ENCODE data around the gene C11orf21. TPM values are rescaled to one million over a fixed set of nuclear protein-coding genes. Genes with fewer than 3 reads are reported as not detected.

Gene C11orf21
- total and polyA plus RNA-seq, 2 donors (not counting 1 experiment from before 2014, with no cell fraction given) = under 0.01 TPM; not detected in 1

DNA sequence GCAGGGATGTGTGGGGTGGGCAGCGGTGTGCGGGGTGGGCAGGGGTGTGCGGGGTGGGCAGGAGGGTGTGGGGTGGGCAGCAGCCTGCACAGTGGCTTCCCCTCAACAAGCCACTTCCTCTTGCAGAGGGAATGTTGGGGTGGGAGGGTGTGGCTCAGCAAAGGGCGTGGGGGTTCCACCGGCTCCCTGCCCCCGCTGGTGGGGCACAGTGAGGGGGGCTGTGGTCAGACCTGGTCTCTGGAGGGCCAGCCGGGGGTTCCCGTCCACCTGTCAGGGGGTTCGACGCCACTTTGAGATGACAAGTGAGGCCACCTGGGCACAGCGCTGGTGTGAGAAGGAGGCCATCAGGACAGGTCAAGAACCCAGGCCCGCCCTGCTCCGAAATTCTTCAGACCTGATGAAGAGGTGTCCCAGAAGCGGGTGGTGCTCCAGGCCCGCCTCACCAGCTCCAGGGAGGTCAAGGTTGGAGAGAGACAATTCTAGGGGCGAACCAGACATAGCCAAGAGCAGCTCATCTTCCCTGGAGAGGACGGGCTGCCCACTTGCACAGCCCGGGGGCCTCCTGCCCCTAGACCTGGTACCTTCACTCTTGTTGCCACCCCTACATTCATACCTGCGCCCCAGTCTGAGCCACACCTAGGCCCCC lies 1.3 kb downstream of the C11orf21 start:
- Histone ChIP-seq H2AFZ (ENCODE audit: low read length) (no peak overlapping the region), H3K9me3 (ENCODE audit: control insufficient read depth, insufficient read depth, low read depth, low read length) (no peaks in the 10 kb centered on the region), H3K9ac (ENCODE audit: insufficient read depth, low read length) (no peak overlapping the region), H3K27ac (ENCODE audit: insufficient read depth, low read length) (no peak overlapping the region), H3K27me3 (ENCODE audit: control insufficient read depth, insufficient read depth, low read length) (no peaks in the 10 kb centered on the region), H3K79me2 (ENCODE audit: control insufficient read depth, insufficient read depth, low read length) (no peaks in the 10 kb centered on the region), H3K4me1 (ENCODE audit: control insufficient read depth, extremely low read depth, insufficient read depth, low read length) (no peaks in the 10 kb centered on the region), H4K20me1 (ENCODE audit: control insufficient read depth, extremely low read depth, insufficient read depth, low read length) (no peaks in the 10 kb centered on the region), H3K4me3 (replicated peaks in 1 of 4; ENCODE audit: control extremely low read depth in 1 of 4, insufficient read depth in 1 of 4, low read depth in 3 of 4, low read length in 4 of 4) (no peak overlapping the region), H3K4me2 (ENCODE audit: extremely low read depth, insufficient read depth, low read length) (no peak overlapping the region), H3K36me3 (ENCODE audit: control insufficient read depth, insufficient read depth, low read length) (no peaks in the 10 kb centered on the region)
- no peak for TF ChIP-seq EZH2 (IDR thresholded peaks at IDR 0.05; ENCODE audit: low read length, missing control alignments)
- TF ChIP-seq, protein P1, sequence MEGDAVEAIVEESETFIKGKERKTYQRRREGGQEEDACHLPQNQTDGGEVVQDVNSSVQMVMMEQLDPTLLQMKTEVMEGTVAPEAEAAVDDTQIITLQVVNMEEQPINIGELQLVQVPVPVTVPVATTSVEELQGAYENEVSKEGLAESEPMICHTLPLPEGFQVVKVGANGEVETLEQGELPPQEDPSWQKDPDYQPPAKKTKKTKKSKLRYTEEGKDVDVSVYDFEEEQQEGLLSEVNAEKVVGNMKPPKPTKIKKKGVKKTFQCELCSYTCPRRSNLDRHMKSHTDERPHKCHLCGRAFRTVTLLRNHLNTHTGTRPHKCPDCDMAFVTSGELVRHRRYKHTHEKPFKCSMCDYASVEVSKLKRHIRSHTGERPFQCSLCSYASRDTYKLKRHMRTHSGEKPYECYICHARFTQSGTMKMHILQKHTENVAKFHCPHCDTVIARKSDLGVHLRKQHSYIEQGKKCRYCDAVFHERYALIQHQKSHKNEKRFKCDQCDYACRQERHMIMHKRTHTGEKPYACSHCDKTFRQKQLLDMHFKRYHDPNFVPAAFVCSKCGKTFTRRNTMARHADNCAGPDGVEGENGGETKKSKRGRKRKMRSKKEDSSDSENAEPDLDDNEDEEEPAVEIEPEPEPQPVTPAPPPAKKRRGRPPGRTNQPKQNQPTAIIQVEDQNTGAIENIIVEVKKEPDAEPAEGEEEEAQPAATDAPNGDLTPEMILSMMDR (conservative IDR thresholded peaks at IDR 0.05 in 1 of 2, IDR thresholded peaks at IDR 0.05 in 1 of 2; ENCODE audit: low read depth in 1 of 2, low read length in 2 of 2) = no peak
- DNase-seq (ENCODE audit: low read depth in 2 of 2) = no peak

DNA sequence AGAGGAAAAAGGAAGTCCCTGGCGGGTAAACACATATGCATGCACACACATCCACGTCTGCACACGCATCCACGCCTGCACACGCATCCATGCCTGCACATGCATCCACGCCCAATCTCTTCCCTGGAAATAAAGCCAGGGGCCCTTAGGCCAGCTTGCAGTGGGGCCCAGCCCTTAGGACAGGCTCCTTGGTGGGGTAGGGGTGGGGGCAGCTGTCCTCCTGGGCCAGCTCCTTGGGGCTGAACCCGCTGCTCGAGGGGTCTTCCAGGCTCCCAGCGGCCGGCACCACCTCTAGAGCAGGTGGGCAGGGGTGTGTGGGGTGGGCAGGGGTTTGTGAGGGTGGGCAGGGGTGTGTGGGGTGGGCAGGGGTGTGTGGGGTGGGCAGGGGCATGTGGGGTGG lies 1.9 kb downstream of the C11orf21 start:
- Histone ChIP-seq H3K4me2 (ENCODE audit: extremely low read depth, insufficient read depth, low read length) (no peak overlapping the region), H3K27ac (ENCODE audit: insufficient read depth, low read length) (no peak overlapping the region), H4K20me1 (ENCODE audit: control insufficient read depth, extremely low read depth, insufficient read depth, low read length) (no peaks in the 10 kb centered on the region), H3K79me2 (ENCODE audit: control insufficient read depth, insufficient read depth, low read length) (no peaks in the 10 kb centered on the region), H3K9me3 (ENCODE audit: control insufficient read depth, insufficient read depth, low read depth, low read length) (no peaks in the 10 kb centered on the region), H3K4me3 (replicated peaks in 1 of 4; ENCODE audit: control extremely low read depth in 1 of 4, insufficient read depth in 1 of 4, low read depth in 3 of 4, low read length in 4 of 4) (no peak overlapping the region), H2AFZ (ENCODE audit: low read length) (no peak overlapping the region), H3K4me1 (ENCODE audit: control insufficient read depth, extremely low read depth, insufficient read depth, low read length) (no peaks in the 10 kb centered on the region), H3K27me3 (ENCODE audit: control insufficient read depth, insufficient read depth, low read length) (no peaks in the 10 kb centered on the region), H3K36me3 (ENCODE audit: control insufficient read depth, insufficient read depth, low read length) (no peaks in the 10 kb centered on the region), H3K9ac (ENCODE audit: insufficient read depth, low read length) (no peak overlapping the region)
- TF ChIP-seq EZH2 (IDR thresholded peaks at IDR 0.05; ENCODE audit: low read length, missing control alignments) = no peak
- TF ChIP-seq, protein P1 (conservative IDR thresholded peaks at IDR 0.05 in 1 of 2, IDR thresholded peaks at IDR 0.05 in 1 of 2; ENCODE audit: low read depth in 1 of 2, low read length in 2 of 2) = no peak
- no peak for DNase-seq (ENCODE audit: low read depth in 2 of 2)

DNA sequence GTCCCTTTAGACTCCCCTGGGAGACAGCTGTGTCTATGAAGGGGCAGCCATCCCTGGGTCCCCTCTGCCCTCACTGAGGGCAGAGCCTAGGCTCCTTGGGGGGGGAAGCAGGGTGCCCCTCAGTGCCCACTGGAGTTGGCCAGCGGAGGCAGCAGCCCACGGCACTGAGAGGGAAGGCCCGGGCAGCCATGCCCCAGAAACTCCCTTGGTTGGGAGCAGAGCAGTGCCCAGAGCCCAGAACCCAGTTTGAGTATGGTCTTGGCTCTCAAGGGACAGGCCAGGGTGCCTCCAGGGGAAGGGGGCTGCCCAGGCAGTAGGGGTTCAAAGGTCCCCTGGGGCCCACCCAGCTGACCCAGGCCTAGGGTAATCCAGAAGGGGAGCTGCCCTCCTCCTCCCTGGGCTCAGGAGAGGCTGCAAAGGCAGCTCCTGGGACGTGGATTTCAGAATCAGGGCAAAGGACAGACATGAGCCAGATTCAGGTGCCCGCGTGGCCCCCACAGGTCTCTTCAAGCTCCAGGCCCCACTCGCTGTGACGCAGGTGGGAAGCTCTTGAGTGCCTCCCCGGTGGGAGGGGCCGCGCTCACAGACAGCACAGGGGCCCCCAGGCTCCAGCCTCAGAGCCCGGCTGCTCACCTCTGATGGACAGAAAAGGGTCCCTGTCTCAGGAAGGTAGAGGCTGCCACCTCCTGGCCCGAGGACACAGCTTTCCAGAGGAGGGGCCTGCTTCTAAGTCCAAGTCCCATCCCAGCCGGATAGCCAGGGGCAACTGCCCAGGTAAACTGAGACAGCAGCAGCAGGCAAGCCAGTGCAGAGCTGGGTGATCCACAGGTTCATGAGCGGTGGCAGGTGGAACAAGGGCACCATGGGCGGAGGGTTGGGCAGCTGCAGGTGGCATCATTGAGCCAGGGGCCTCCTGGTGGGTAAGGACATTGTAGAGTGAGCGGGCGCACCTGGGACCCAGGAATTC lies 2.6 kb downstream of the C11orf21 start:
- no peaks in the 10 kb centered on the region for H3K9me3 ChIP-seq (ENCODE audit: control insufficient read depth, insufficient read depth, low read depth, low read length)
- TF ChIP-seq EZH2 (IDR thresholded peaks at IDR 0.05; ENCODE audit: low read length, missing control alignments) = no peak
- TF ChIP-seq, protein P1 (conservative IDR thresholded peaks at IDR 0.05 in 1 of 2, IDR thresholded peaks at IDR 0.05 in 1 of 2; ENCODE audit: low read depth in 1 of 2, low read length in 2 of 2) = peak in 1 of 2 donors; percentile 11
- no peak overlapping the region for H2AFZ ChIP-seq (ENCODE audit: low read length)
- DNase-seq (ENCODE audit: low read depth in 2 of 2) = no peak
- no peaks in the 10 kb centered on the region for H4K20me1 ChIP-seq (ENCODE audit: control insufficient read depth, extremely low read depth, insufficient read depth, low read length)
- no peaks in the 10 kb centered on the region for H3K4me1 ChIP-seq (ENCODE audit: control insufficient read depth, extremely low read depth, insufficient read depth, low read length)
- no peaks in the 10 kb centered on the region for H3K36me3 ChIP-seq (ENCODE audit: control insufficient read depth, insufficient read depth, low read length)
- no peaks in the 10 kb centered on the region for H3K27me3 ChIP-seq (ENCODE audit: control insufficient read depth, insufficient read depth, low read length)
- H3K79me2 ChIP-seq (ENCODE audit: control insufficient read depth, insufficient read depth, low read length) = no peaks in the 10 kb centered on the region
- no peak overlapping the region for H3K27ac ChIP-seq (ENCODE audit: insufficient read depth, low read length)
- H3K9ac ChIP-seq (ENCODE audit: insufficient read depth, low read length) = no peak overlapping the region
- no peak overlapping the region for H3K4me2 ChIP-seq (ENCODE audit: extremely low read depth, insufficient read depth, low read length)
- no peak overlapping the region for H3K4me3 ChIP-seq (replicated peaks in 1 of 4; ENCODE audit: control extremely low read depth in 1 of 4, insufficient read depth in 1 of 4, low read depth in 3 of 4, low read length in 4 of 4)
